Activated naive CD8-positive, alpha-beta T cell (primary cell): ENCODE results near the gene CCDC192.
"Not testable (repeated sequence)": the region's sequence is repeated elsewhere in the genome, so short reads cannot be mapped to it uniquely, and the experiment has no call there.

Source experiments
- H3K27ac Mint-ChIP-seq: one replicate; pipeline ENCODE4 v1.8.0; 2021; ENCODE audit warnings: mixed read lengths
- H3K27me3 Mint-ChIP-seq: one replicate; pipeline ENCODE4 v1.8.0; 2021; ENCODE audit warnings: mixed read lengths
- H3K36me3 Mint-ChIP-seq: one replicate; pipeline ENCODE4 v1.8.0; 2021; ENCODE audit warnings: mixed read lengths
- H3K4me1 Mint-ChIP-seq: one replicate; pipeline ENCODE4 v1.8.0; 2021; ENCODE audit warnings: low read depth, mixed read lengths
- H3K4me3 Mint-ChIP-seq: one replicate; pipeline ENCODE4 v1.8.0; 2021; ENCODE audit warnings: mild to moderate bottlenecking, mixed read lengths
- H3K9me3 Mint-ChIP-seq: one replicate; pipeline ENCODE4 v1.8.0; 2021; ENCODE audit warnings: low read depth, mixed read lengths

CCDC192 gene

DNA sequence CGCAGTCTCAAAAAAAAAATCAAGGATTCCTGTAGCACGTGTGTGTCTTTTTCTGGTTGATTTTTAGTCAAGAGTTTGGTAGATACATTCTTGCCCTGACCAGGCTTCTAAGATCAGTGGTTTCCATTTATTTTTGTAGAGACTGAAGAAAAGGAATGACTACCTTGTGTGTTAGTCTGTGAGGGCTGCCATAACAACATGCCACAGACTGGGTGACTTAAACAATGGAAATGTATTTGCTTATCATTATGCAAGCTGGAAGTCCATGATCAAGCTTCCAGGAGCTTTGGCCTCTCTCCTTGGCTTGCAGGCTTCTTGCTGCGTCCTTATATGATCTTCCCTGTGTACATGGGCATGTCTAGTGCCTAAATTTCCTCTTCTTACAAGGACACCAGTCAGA, 127.0 kb downstream of the CCDC192 start:
- H3K4me1 Mint-ChIP-seq: no peaks in the 10 kb centered on the region
- no peak overlapping the region for H3K27ac Mint-ChIP-seq
- no peak overlapping the region for H3K4me3 Mint-ChIP-seq
- no peaks in the 10 kb centered on the region for H3K9me3 Mint-ChIP-seq
- no peaks in the 10 kb centered on the region for H3K36me3 Mint-ChIP-seq
- peaks cover 3% of the 10 kb centered on the region for H3K27me3 Mint-ChIP-seq

- no peak overlapping the region for H3K4me3 Mint-ChIP-seq
- H3K4me1 Mint-ChIP-seq: no peaks in the 10 kb centered on the region
- no peaks in the 10 kb centered on the region for H3K9me3 Mint-ChIP-seq
Observed at GRCh38 chr5:127830829-127831598, 127.8 kb downstream of the CCDC192 start.

GRCh38 chr5:127832067-127832466, 128.9 kb downstream of the CCDC192 start:
- H3K27ac Mint-ChIP-seq: no peak overlapping the region
- H3K9me3 Mint-ChIP-seq: no peaks in the 10 kb centered on the region
- H3K36me3 Mint-ChIP-seq: no peaks in the 10 kb centered on the region
- no peak overlapping the region for H3K4me3 Mint-ChIP-seq
- no peaks in the 10 kb centered on the region for H3K4me1 Mint-ChIP-seq
- peaks cover 3% of the 10 kb centered on the region for H3K27me3 Mint-ChIP-seq

More at GRCh38 chr5:127830829-127831598, 127.8 kb downstream of the CCDC192 start:
- Mint-ChIP-seq H3K27me3 (peaks cover 3% of the 10 kb centered on the region), H3K27ac (no peak overlapping the region), H3K36me3 (no peaks in the 10 kb centered on the region)

GRCh38 chr5:127834094-127834531, 130.9 kb downstream of the CCDC192 start:
- no peaks in the 10 kb centered on the region for H3K36me3 Mint-ChIP-seq
- no peak overlapping the region for H3K4me3 Mint-ChIP-seq
- H3K27ac Mint-ChIP-seq: no peak overlapping the region
- H3K4me1 Mint-ChIP-seq: no peaks in the 10 kb centered on the region
- H3K27me3 Mint-ChIP-seq: no peaks in the 10 kb centered on the region
- H3K9me3 Mint-ChIP-seq: no peaks in the 10 kb centered on the region

DNA sequence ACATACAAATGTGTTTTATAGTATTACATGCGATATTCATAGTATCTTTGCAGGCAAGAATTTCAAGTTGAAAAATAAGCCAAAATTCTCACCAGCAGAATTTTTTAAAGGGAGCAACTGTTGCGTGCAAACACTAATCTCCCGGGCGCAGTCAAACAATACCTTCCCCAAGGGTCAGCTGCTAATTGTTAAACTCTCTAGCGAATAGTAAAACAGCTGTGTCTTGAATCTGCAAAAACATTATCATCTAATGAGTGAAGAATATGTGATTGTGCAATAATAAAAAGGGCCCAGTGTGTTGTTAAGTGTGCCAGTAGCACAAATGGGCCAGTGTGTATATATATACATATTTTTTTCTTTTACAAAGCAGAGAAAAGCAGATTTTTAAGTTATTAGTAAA, 131.4 kb downstream of the CCDC192 start:
- Mint-ChIP-seq H3K27me3 (no peaks in the 10 kb centered on the region), H3K9me3 (no peaks in the 10 kb centered on the region), H3K36me3 (no peaks in the 10 kb centered on the region), H3K4me1 (no peaks in the 10 kb centered on the region), H3K27ac (no peak overlapping the region), H3K4me3 (no peak overlapping the region)

DNA sequence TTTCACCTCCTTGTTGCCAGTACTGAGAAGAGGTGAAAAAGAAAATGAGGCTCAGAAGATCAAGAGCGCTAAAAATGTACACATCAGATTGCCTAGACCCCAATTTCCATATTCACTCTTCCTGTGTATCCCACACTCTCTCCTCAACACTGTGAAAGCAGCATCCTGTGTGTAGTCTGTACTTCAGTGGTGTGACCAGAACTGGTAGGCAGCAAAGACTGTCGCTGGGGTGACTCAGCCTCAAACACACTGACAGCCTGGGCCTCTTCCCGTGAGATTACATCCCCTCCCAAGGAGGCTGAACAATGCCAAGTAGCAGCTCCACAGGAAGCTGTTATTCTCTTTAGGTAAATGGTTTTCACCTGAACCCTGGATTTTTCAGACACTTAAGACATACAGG, 135.5 kb downstream of the CCDC192 start:
- H3K27me3 Mint-ChIP-seq: no peaks in the 10 kb centered on the region
- no peaks in the 10 kb centered on the region for H3K9me3 Mint-ChIP-seq
- no peak overlapping the region for H3K4me3 Mint-ChIP-seq
- no peaks in the 10 kb centered on the region for H3K36me3 Mint-ChIP-seq
- no peaks in the 10 kb centered on the region for H3K4me1 Mint-ChIP-seq
- H3K27ac Mint-ChIP-seq: no peak overlapping the region

GRCh38 chr5:127839072-127839471, 135.9 kb downstream of the CCDC192 start:
- H3K4me1 Mint-ChIP-seq: no peaks in the 10 kb centered on the region
- H3K4me3 Mint-ChIP-seq: no peak overlapping the region
- no peak overlapping the region for H3K27ac Mint-ChIP-seq
- H3K27me3 Mint-ChIP-seq: no peaks in the 10 kb centered on the region
- no peaks in the 10 kb centered on the region for H3K9me3 Mint-ChIP-seq
- no peaks in the 10 kb centered on the region for H3K36me3 Mint-ChIP-seq

GRCh38 chr5:127839496-127840197, 136.5 kb downstream of the CCDC192 start:
- no peaks in the 10 kb centered on the region for H3K9me3 Mint-ChIP-seq
- no peaks in the 10 kb centered on the region for H3K4me1 Mint-ChIP-seq
- H3K4me3 Mint-ChIP-seq: no peak overlapping the region
- no peaks in the 10 kb centered on the region for H3K36me3 Mint-ChIP-seq
- H3K27me3 Mint-ChIP-seq: no peaks in the 10 kb centered on the region
- no peak overlapping the region for H3K27ac Mint-ChIP-seq

DNA sequence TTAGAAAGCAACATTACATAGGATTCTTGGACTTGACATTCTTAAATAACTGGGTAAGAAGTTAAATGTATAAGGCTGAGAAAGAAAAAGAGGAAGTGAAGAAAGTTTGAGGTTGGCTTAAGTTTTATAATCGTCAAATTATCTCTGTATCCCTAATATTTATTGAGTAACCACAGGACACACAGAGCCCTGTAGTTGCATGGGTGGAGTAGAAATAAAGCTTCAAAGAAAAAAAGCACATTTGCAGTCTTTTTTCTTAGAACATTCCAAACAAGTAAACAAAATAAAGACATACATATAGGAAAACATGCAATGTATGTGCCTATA, 137.0 kb downstream of the CCDC192 start:
- no peaks in the 10 kb centered on the region for H3K4me1 Mint-ChIP-seq
- H3K27ac Mint-ChIP-seq: no peak overlapping the region
- H3K4me3 Mint-ChIP-seq: no peak overlapping the region
- H3K36me3 Mint-ChIP-seq: no peaks in the 10 kb centered on the region
- H3K9me3 Mint-ChIP-seq: no peaks in the 10 kb centered on the region
- no peaks in the 10 kb centered on the region for H3K27me3 Mint-ChIP-seq

DNA sequence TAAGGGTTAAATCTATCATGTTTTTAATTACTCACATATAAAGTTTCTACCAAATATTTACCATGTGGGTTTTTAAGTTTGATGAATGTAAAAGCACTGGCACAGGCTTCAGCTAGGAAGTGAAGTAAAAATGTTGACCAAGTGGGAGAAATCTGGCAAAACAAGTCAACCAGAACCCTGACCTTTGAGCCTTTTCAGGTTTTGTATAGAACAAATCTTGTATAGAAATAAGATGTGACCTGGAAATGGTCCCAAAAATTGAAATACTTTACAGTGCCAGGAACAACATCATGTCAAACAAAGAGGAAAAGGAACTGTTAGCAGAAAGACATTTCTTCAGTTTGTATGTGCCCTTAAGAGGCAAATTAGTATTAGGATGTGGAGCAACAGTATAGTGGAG, 137.6 kb downstream of the CCDC192 start:
- H3K36me3 Mint-ChIP-seq: no peaks in the 10 kb centered on the region
- no peaks in the 10 kb centered on the region for H3K4me1 Mint-ChIP-seq
- no peak overlapping the region for H3K27ac Mint-ChIP-seq
- H3K27me3 Mint-ChIP-seq: no peaks in the 10 kb centered on the region
- H3K4me3 Mint-ChIP-seq: no peak overlapping the region
- H3K9me3 Mint-ChIP-seq: no peaks in the 10 kb centered on the region

GRCh38 chr5:127844581-127845021, 141.4 kb downstream of the CCDC192 start:
- H3K4me1 Mint-ChIP-seq: no peaks in the 10 kb centered on the region
- H3K27me3 Mint-ChIP-seq: no peaks in the 10 kb centered on the region
- H3K4me3 Mint-ChIP-seq: no peak overlapping the region
- H3K36me3 Mint-ChIP-seq: peaks cover 2% of the 10 kb centered on the region
- no peaks in the 10 kb centered on the region for H3K9me3 Mint-ChIP-seq
- no peak overlapping the region for H3K27ac Mint-ChIP-seq

DNA sequence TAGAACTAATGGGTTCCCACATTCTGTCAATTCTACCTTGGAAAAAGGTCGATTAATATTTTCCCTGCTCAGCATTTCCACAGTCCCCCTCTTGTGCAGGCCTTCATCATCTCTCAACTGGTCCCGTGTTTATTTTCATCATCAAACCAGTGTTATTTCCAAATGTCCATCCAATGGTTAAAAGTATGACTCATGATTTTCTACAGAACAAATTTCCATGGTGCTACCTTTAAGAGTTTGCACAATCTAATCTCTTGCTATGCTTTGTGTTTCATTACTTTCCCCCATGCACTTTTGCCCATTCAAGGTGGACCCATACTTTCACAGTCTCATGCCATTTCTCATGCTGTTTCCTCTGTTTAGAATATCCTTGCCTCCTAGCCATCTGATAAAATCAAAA, 143.7 kb downstream of the CCDC192 start:
- Mint-ChIP-seq H3K4me3 (no peak overlapping the region), H3K27ac (no peak overlapping the region), H3K36me3 (peaks cover 2% of the 10 kb centered on the region), H3K9me3 (no peaks in the 10 kb centered on the region), H3K27me3 (no peaks in the 10 kb centered on the region), H3K4me1 (no peaks in the 10 kb centered on the region)

DNA sequence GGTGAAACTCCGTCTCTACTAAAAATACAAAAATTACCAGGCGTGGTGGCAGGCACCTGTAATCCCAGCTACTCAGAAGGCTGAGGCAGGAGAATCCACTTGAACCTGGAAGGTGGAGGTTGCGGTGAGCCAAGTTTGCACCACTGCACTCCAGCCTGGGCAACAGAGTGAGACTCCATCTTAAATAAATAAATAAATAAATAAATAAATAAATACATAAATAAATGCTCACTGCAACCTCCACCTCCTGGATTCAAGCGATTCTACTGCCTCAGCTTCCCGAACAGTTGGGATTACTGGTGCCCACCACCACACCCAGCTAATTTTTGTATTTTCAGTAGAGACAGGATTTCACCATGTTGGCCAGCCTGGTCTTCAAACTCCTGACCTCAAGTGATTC, 144.4 kb downstream of the CCDC192 start:
- H3K4me3 Mint-ChIP-seq, H3K4me1 Mint-ChIP-seq, H3K36me3 Mint-ChIP-seq, H3K9me3 Mint-ChIP-seq, H3K27me3 Mint-ChIP-seq, H3K27ac Mint-ChIP-seq: not testable (repeated sequence)

DNA sequence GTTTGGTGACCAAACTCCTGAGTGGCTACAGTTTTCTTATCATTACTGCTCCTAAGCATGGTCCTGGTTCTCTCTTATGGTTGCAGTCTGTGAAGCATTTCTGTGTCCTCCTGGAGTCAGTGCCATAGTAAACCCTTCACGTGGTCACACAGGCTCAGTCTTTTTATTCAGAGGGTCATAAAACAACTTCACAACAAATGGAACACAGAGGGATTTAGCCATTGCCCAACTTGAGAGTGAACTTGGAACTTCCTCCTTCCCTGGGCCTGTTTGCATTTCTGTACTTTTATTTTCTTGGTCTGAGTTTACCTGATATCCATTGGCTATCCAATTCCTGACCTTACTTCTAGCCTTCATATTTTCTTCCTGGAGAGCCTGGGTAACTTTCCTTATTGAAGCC, 144.9 kb downstream of the CCDC192 start:
- no peaks in the 10 kb centered on the region for H3K27me3 Mint-ChIP-seq
- peaks cover 2% of the 10 kb centered on the region for H3K36me3 Mint-ChIP-seq
- no peak overlapping the region for H3K4me3 Mint-ChIP-seq
- H3K9me3 Mint-ChIP-seq: no peaks in the 10 kb centered on the region
- H3K27ac Mint-ChIP-seq: no peak overlapping the region
- no peaks in the 10 kb centered on the region for H3K4me1 Mint-ChIP-seq

DNA sequence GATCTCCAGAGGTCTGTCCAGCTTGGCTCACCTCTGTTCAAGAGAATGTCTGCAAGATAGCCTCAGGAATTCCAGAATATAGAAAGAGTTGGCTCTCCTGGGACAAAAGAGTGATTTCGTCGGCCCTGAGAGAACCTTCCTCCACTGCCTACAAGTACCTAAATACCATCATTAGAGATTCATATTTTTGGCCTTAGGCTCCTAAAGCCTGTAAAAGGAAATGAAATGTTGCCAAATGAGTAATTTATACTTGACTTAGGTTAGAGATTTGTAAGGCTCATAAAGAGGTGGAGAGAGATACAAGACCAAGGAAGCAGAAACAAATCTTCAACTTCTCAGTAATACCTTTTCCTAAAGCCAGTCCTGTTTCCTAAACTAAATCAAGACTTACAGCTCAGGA, 146.2 kb downstream of the CCDC192 start:
- no peak overlapping the region for H3K4me3 Mint-ChIP-seq

GRCh38 chr5:127849891-127850290, 146.7 kb downstream of the CCDC192 start:
- peaks cover 2% of the 10 kb centered on the region for H3K36me3 Mint-ChIP-seq
- H3K9me3 Mint-ChIP-seq: no peaks in the 10 kb centered on the region
- H3K27me3 Mint-ChIP-seq: no peaks in the 10 kb centered on the region
- no peaks in the 10 kb centered on the region for H3K4me1 Mint-ChIP-seq
- no peak overlapping the region for H3K4me3 Mint-ChIP-seq
- no peak overlapping the region for H3K27ac Mint-ChIP-seq

More for the DNA sequence above, 146.2 kb downstream of the CCDC192 start:
- Mint-ChIP-seq H3K36me3 (peaks cover 2% of the 10 kb centered on the region), H3K27me3 (no peaks in the 10 kb centered on the region), H3K9me3 (no peaks in the 10 kb centered on the region), H3K4me1 (no peaks in the 10 kb centered on the region), H3K27ac (no peak overlapping the region)
